SK-N-SH (cell line): ENCODE results near the gene GMPR. TPM values are rescaled to one million over a fixed set of nuclear protein-coding genes. Genes with fewer than 3 reads are reported as not detected.

ENCODE experiments used
- CTCF ChIA-PET: fragments of 300-600, 350-600 bp; formaldehyde crosslinking; extraction: SDS; loops from one replicate; lab custom pipeline; 2021; lab: Yijun Ruan, JAX
- POLR2A ChIA-PET: fragments of 350-600 bp; sonication (Branson Sonifier 250); formaldehyde crosslinking; extraction: SDS; loops from one replicate; lab custom pipeline; 2020; ENCODE audit warnings: antibody characterized with exemption, inconsistent platforms; lab: Yijun Ruan, JAX
- DNase-seq: peaks from one replicate; pipeline ENCODE4 v3.0.0; 2012
- H2AFZ ChIP-seq: fragments of 200-600 bp; sonication (generic); 2 replicates; pipeline ENCODE4 v1.8.1; 2016; ENCODE audit warnings: antibody characterized with exemption, mild to moderate bottlenecking, low read depth
- H3F3A ChIP-seq: fragments of 200-600 bp; sonication (generic); replicated peaks from 2 replicates; pipeline ENCODE3; 2016; ENCODE audit warnings: antibody characterized with exemption, mild to moderate bottlenecking; ENCODE audit not compliant: insufficient read depth
- H3K27ac ChIP-seq, 2 experiments: fragments of 200-500 bp in 1 of 2; fragments of 200-600 bp in 1 of 2; sonication (Bioruptor generic) in 1 of 2; sonication (generic), shearing (Covaris generic) in 1 of 2; 2 replicates each; pipeline versions ENCODE4 v1.5.1 to v1.6.1; 2014 to 2016; ENCODE audit warnings: low read depth in 2 of 2, inconsistent platforms in 1 of 2, low read length in 1 of 2, mild to moderate bottlenecking in 1 of 2, mixed read lengths in 1 of 2
- H3K27me3 ChIP-seq: fragments of 200-600 bp; sonication (generic), shearing (Covaris generic); 2 replicates; pipeline ENCODE4 v1.6.1; 2016; ENCODE audit warnings: mixed run types; ENCODE audit not compliant: insufficient read depth
- H3K36me3 ChIP-seq, 2 experiments: fragments of 200-500 bp in 1 of 2; fragments of 200-600 bp in 1 of 2; sonication (Bioruptor generic) in 1 of 2; sonication (generic) in 1 of 2; replicated peaks in 1 of 2; 2 replicates each; pipeline versions ENCODE3 to v1.5.1; 2014 to 2016; ENCODE audit warnings: low read length in 1 of 2, mild to moderate bottlenecking in 1 of 2; ENCODE audit not compliant: insufficient read depth in 2 of 2, control insufficient read depth in 1 of 2
- H3K4me1 ChIP-seq, 2 experiments: fragments of 200-500 bp in 1 of 2; fragments of 200-600 bp in 1 of 2; sonication (Bioruptor generic) in 1 of 2; sonication (generic), shearing (Covaris generic) in 1 of 2; 2 replicates each; pipeline versions ENCODE4 v1.5.1 to v1.6.1; 2014 to 2016; ENCODE audit warnings: low read depth in 1 of 2, low read length in 1 of 2, mixed run types in 1 of 2; ENCODE audit not compliant: insufficient read depth in 2 of 2, control insufficient read depth in 1 of 2
- H3K4me2 ChIP-seq: fragments of 200-600 bp; sonication (generic), shearing (Covaris generic); 2 replicates; pipeline ENCODE4 v1.6.1; 2017; ENCODE audit warnings: mixed run types
- H3K4me3 ChIP-seq, 2 experiments: fragments of 200-500 bp in 1 of 2; fragments of 200-600 bp in 1 of 2; sonication (Bioruptor generic) in 1 of 2; sonication (generic), shearing (Covaris generic) in 1 of 2; 2 replicates each; pipeline versions ENCODE4 v1.5.1 to v1.8.1; 2014 to 2016; ENCODE audit warnings: low read depth in 2 of 2, inconsistent platforms in 1 of 2, low read length in 1 of 2, mild to moderate bottlenecking in 1 of 2, mixed read lengths in 1 of 2, moderate library complexity in 1 of 2
- H3K79me2 ChIP-seq: fragments of 200-600 bp; sonication (generic); 2 replicates; pipeline ENCODE4 v1.8.1; 2017; ENCODE audit warnings: mild to moderate bottlenecking; ENCODE audit not compliant: insufficient read depth
- H3K9ac ChIP-seq: fragments of 200-600 bp; sonication (generic); 2 replicates; pipeline ENCODE4 v1.6.1; 2017; ENCODE audit warnings: mixed run types
- H3K9me2 ChIP-seq: fragments of 200-600 bp; sonication (generic); 2 replicates; pipeline ENCODE4 v1.6.1; 2017; ENCODE audit warnings: mixed run types
- H3K9me3 ChIP-seq: fragments of 200-600 bp; sonication (generic); 2 replicates; pipeline ENCODE4 v1.6.1; 2017; ENCODE audit warnings: mixed run types, mild to moderate bottlenecking, moderate library complexity
- H4K20me1 ChIP-seq: fragments of 200-600 bp; sonication (generic); 2 replicates; pipeline ENCODE4 v1.6.1; 2017; ENCODE audit warnings: mild to moderate bottlenecking, mixed run types; ENCODE audit not compliant: insufficient read depth
- ELF1 ChIP-seq: IDR thresholded peaks from 2 replicates; pipeline ENCODE4 v1.4.0; 2012
- FOSL2 ChIP-seq: IDR thresholded peaks from 2 replicates; pipeline ENCODE4 v1.4.0; 2012; ENCODE audit warnings: low read depth, mild to moderate bottlenecking, moderate library complexity, borderline replicate concordance
- GABPA ChIP-seq: IDR thresholded peaks from 2 replicates; pipeline ENCODE4 v1.4.0; 2012; ENCODE audit warnings: low read depth, mild to moderate bottlenecking
- NRF1 ChIP-seq: IDR thresholded peaks from 2 replicates; pipeline ENCODE4 v1.6.1; 2012; ENCODE audit warnings: low read depth, mild to moderate bottlenecking, low read length
- POLR2AphosphoS5 ChIP-seq: IDR thresholded peaks from 2 replicates; pipeline ENCODE4 v1.6.1; 2012; ENCODE audit warnings: low read depth, low read length
- SMC3 ChIP-seq: IDR thresholded peaks from 2 replicates; pipeline ENCODE4 v1.6.1; 2012; ENCODE audit warnings: low read depth, low read length, improper control_type of control experiment
- TAF1 ChIP-seq: IDR thresholded peaks from 2 replicates; pipeline ENCODE4 v1.6.1; 2012; ENCODE audit warnings: low read depth, mild to moderate bottlenecking, low read length, moderate library complexity, borderline replicate concordance
- YY1 ChIP-seq: IDR thresholded peaks from 2 replicates; pipeline ENCODE4 v1.4.0; 2012; ENCODE audit warnings: low read depth, mild to moderate bottlenecking
- WGBS: methylation state at CpG from one replicate; pipeline ENCODE4 v1.1.6; 2017; ENCODE audit warnings: low lambda C conversion rate; 5-methylcytosine and 5-hydroxymethylcytosine counted together
- polyA plus RNA-seq, 3 experiments: library from polyadenylated mRNA; depleted of rRNA; stranded (reverse); fragments of >200 nt; gene quantifications; 2 replicates each; pipeline ENCODE4 v1.2.3, GENCODE V29; 2012
- TF ChIP-seq, protein P1 (sequence below): IDR thresholded peaks from 2 replicates; pipeline ENCODE4 v1.4.0; 2012; ENCODE audit warnings: low read depth, borderline replicate concordance
- TF ChIP-seq, protein P2 (sequence below): IDR thresholded peaks from 2 replicates; pipeline ENCODE4 v1.4.0; 2012; ENCODE audit warnings: low read depth
- TF ChIP-seq, protein P3 (sequence below): IDR thresholded peaks from 2 replicates; pipeline ENCODE4 v1.6.1; 2012; ENCODE audit warnings: mild to moderate bottlenecking, low read depth, low read length, moderate library complexity

Gene GMPR
- 18.4 and 21.0 TPM in 2 replicates for polyA plus RNA-seq (2012; rRNA removed)
- polyA plus RNA-seq (2012; cell fraction: cytosol; rRNA removed): 19.0 and 21.2 TPM in 2 replicates
- polyA plus RNA-seq (2012; cell fraction: nucleus; rRNA removed): 11.0 and 12.5 TPM in 2 replicates

DNA sequence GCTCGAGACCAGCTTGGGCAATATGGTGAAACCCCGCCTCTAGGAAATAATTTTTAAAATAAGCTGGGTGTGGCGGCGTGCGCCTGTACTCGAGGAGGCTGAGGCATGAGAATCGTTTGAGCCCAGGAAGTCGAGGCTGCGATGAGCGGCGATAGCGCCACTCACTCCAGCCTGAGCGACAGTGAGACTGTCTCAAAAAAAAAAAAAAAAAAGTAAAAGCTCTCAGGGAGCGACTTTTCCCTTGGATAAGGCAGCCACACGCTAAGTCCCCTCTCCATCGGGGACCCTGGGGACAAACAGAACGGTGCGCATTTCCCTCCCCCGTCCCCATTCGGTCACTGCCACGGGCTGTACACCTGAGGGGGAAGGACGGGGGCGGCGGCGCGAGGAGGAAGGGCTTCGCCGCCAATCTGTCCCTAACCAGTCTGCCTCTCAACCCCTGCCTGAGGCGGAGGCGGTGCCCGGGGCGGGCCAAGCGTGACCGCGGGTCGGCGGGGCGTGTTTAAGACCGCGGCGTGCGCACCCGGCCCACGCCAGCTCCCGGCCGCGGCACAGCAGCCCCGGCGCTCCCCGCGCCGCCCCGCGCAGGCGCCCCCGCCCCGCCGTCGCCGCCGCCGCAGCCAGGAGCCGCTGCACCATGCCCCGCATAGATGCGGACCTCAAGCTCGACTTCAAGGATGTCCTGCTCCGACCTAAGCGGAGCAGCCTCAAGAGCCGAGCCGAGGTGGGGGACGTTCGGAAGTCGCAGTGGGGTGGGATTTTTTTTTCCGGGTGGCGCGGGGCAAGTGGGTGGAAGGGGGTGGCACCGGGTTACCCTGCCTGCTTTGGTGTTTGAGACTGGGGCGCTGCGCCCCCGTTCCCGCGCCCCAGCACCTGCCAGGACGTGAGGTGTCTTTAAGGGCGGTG is at the start of gene GMPR:
GMPR (plus strand) TSS at position 531 of the 906 bp plus-strand sequence; CDS start at position 638, 107 bp downstream.
- POLR2A ChIA-PET: no interaction called here
- 40% methylated on average over 23 of the region's 84 CpGs for WGBS
- CTCF ChIA-PET: interaction anchor here (1.3 kb wide), 1 partner anchor 30 kb away, joined by 7 read pairs; no protein-coding TSS in a partner anchor

More for the DNA sequence above, at the start of gene GMPR:
- H3K27me3 ChIP-seq: no peaks in the 10 kb centered on the region
- peak within 1 kb of the TSS; percentile 84 for H2AFZ ChIP-seq
- 0 out of 2 replicates have a peak, but pooled peaks have one; percentile 14 for TF ChIP-seq POLR2AphosphoS5
- TF ChIP-seq ELF1: no peak
- TF ChIP-seq YY1: no peak
- TF ChIP-seq NRF1: peak; percentile 65
- no peak for TF ChIP-seq SMC3
- TF ChIP-seq, protein P1, sequence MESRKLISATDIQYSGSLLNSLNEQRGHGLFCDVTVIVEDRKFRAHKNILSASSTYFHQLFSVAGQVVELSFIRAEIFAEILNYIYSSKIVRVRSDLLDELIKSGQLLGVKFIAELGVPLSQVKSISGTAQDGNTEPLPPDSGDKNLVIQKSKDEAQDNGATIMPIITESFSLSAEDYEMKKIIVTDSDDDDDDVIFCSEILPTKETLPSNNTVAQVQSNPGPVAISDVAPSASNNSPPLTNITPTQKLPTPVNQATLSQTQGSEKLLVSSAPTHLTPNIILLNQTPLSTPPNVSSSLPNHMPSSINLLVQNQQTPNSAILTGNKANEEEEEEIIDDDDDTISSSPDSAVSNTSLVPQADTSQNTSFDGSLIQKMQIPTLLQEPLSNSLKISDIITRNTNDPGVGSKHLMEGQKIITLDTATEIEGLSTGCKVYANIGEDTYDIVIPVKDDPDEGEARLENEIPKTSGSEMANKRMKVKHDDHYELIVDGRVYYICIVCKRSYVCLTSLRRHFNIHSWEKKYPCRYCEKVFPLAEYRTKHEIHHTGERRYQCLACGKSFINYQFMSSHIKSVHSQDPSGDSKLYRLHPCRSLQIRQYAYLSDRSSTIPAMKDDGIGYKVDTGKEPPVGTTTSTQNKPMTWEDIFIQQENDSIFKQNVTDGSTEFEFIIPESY: no peak
- no peak for TF ChIP-seq FOSL2
- TF ChIP-seq, protein P2, sequence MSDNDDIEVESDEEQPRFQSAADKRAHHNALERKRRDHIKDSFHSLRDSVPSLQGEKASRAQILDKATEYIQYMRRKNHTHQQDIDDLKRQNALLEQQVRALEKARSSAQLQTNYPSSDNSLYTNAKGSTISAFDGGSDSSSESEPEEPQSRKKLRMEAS: no peak
- TF ChIP-seq GABPA: no peak
- TF ChIP-seq, protein P3, sequence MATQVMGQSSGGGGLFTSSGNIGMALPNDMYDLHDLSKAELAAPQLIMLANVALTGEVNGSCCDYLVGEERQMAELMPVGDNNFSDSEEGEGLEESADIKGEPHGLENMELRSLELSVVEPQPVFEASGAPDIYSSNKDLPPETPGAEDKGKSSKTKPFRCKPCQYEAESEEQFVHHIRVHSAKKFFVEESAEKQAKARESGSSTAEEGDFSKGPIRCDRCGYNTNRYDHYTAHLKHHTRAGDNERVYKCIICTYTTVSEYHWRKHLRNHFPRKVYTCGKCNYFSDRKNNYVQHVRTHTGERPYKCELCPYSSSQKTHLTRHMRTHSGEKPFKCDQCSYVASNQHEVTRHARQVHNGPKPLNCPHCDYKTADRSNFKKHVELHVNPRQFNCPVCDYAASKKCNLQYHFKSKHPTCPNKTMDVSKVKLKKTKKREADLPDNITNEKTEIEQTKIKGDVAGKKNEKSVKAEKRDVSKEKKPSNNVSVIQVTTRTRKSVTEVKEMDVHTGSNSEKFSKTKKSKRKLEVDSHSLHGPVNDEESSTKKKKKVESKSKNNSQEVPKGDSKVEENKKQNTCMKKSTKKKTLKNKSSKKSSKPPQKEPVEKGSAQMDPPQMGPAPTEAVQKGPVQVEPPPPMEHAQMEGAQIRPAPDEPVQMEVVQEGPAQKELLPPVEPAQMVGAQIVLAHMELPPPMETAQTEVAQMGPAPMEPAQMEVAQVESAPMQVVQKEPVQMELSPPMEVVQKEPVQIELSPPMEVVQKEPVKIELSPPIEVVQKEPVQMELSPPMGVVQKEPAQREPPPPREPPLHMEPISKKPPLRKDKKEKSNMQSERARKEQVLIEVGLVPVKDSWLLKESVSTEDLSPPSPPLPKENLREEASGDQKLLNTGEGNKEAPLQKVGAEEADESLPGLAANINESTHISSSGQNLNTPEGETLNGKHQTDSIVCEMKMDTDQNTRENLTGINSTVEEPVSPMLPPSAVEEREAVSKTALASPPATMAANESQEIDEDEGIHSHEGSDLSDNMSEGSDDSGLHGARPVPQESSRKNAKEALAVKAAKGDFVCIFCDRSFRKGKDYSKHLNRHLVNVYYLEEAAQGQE: no peak
- no peak for TF ChIP-seq TAF1
- H3K4me3 ChIP-seq: peak within 1 kb of the TSS; percentile 68 to 83
- no peaks in the 10 kb centered on the region for H4K20me1 ChIP-seq
- DNase-seq: peak; percentile 84
- H3K4me2 ChIP-seq: peak within 1 kb of the TSS; percentile 83
- no peaks in the 10 kb centered on the region for H3K9me3 ChIP-seq
- H3K79me2 ChIP-seq: no peaks in the 10 kb centered on the region
- peaks cover 9% of the 10 kb centered on the region for H3F3A ChIP-seq
- H3K9me2 ChIP-seq: no peaks in the 10 kb centered on the region
- peak within 1 kb of the TSS; percentile 21 to 67; a peak in 2 of 4 replicates for H3K27ac ChIP-seq
- peaks cover 0 to 6% of the 10 kb centered on the region in 2 experiments; a peak in 1 of 4 replicates for H3K4me1 ChIP-seq
- H3K9ac ChIP-seq: peak within 1 kb of the TSS; percentile 43; the same call in 1 of the 2 replicates
- H3K36me3 ChIP-seq: no peaks in the 10 kb centered on the region
